GM21717 (cell line): ENCODE measurements around the gene CYCS.
"Not testable (repeated sequence)": the region's sequence is repeated elsewhere in the genome, so short reads cannot be mapped to it uniquely, and the experiment has no call there.

Source experiments
- ATAC-seq: cut with Tn5 transposase; IDR thresholded peaks from one replicate; pipeline ENCODE4 v1.9.1; 2021; ENCODE audit warnings: mild to moderate bottlenecking, moderate library complexity; ENCODE audit not compliant: unreplicated experiment

Gene CYCS

GRCh38 chr7:25125137-25125946 lies at the start of gene CYCS:
CYCS (minus strand) TSS chr7:25125260; CDS start chr7:25124119, 1,141 bp downstream.
- peak; percentile 93 for ATAC-seq

GRCh38 chr7:25173184-25173583 lies 48.1 kb upstream of the CYCS start:
- ATAC-seq = no peak

GRCh38 chr7:25171516-25171915 lies 46.5 kb upstream of the CYCS start:
- ATAC-seq = no peak

- ATAC-seq = no peak
These were observed 46.0 kb upstream of the CYCS start for GRCh38 chr7:25171071-25171470.

GRCh38 chr7:25169683-25170082 lies 44.6 kb upstream of the CYCS start:
- no peak for ATAC-seq

- no peak for ATAC-seq
These were observed 43.1 kb upstream of the CYCS start for GRCh38 chr7:25168145-25168544.

GRCh38 chr7:25167262-25167843 lies 42.3 kb upstream of the CYCS start:
- ATAC-seq = no peak

- ATAC-seq = not testable (repeated sequence)
These were observed 35.0 kb upstream of the CYCS start for GRCh38 chr7:25159983-25160596.

GRCh38 chr7:25158966-25159365 lies 33.9 kb upstream of the CYCS start:
- no peak for ATAC-seq

- no peak for ATAC-seq
These were observed 26.7 kb upstream of the CYCS start for GRCh38 chr7:25151773-25152172.

- no peak for ATAC-seq
These were observed 24.8 kb upstream of the CYCS start for GRCh38 chr7:25149836-25150235.

GRCh38 chr7:25148772-25149575 lies 23.9 kb upstream of the CYCS start:
- no peak for ATAC-seq

GRCh38 chr7:25143763-25144162 lies 18.7 kb upstream of the CYCS start:
- ATAC-seq = no peak

- ATAC-seq = no peak
These were observed 14.5 kb upstream of the CYCS start for GRCh38 chr7:25139536-25139935.

- no peak for ATAC-seq
These were observed 9.4 kb upstream of the CYCS start for GRCh38 chr7:25134358-25135010.

- ATAC-seq = no peak
These were observed 7.4 kb upstream of the CYCS start for GRCh38 chr7:25132430-25132829.

GRCh38 chr7:25126751-25127150 lies 1.7 kb upstream of the CYCS start:
- no peak for ATAC-seq

- no peak for ATAC-seq
These were observed 459 bp downstream of the CYCS start for GRCh38 chr7:25124465-25125136.

GRCh38 chr7:25122373-25122772 lies 2.7 kb downstream of the CYCS start:
- ATAC-seq = no peak

GRCh38 chr7:25121599-25121998 lies 3.5 kb downstream of the CYCS start:
- no peak for ATAC-seq
